Measurements from ENCODE around the gene CDH23.

DNA sequence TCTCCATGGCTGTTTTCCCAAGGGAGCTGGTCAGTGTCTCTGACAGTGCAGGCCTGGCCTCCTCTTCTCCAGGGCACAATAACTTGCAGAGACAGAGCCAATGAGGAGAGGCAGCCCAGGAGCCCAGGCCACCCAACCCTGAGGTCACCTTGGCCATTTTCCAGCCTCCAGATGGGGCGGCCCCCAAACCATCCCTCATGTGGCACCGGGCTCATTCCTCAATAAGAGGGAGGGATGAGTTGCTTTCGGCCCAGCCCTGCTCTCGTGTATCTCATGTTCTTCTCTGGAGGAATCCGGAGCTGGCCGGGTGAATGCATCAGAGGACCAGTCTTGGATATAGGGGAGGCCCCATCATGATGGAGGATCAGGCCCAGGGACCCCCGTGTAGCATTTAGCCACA lies 223.9 kb downstream of the CDH23 start:
- TF ChIP-seq, protein P1, sequence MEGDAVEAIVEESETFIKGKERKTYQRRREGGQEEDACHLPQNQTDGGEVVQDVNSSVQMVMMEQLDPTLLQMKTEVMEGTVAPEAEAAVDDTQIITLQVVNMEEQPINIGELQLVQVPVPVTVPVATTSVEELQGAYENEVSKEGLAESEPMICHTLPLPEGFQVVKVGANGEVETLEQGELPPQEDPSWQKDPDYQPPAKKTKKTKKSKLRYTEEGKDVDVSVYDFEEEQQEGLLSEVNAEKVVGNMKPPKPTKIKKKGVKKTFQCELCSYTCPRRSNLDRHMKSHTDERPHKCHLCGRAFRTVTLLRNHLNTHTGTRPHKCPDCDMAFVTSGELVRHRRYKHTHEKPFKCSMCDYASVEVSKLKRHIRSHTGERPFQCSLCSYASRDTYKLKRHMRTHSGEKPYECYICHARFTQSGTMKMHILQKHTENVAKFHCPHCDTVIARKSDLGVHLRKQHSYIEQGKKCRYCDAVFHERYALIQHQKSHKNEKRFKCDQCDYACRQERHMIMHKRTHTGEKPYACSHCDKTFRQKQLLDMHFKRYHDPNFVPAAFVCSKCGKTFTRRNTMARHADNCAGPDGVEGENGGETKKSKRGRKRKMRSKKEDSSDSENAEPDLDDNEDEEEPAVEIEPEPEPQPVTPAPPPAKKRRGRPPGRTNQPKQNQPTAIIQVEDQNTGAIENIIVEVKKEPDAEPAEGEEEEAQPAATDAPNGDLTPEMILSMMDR (conservative IDR thresholded peaks at IDR 0.05; ENCODE audit: low read length), result no peak
- no peak for TF ChIP-seq EZH2phosphoT487 (IDR thresholded peaks at IDR 0.05; ENCODE audit: borderline replicate concordance)

Data from Loucy (cell line).